Measurements from ENCODE around the gene FBXL3.
"Not testable (repeated sequence)": the region's sequence is repeated elsewhere in the genome, so short reads cannot be mapped to it uniquely, and the experiment has no call there.

FBXL3 gene

DNA sequence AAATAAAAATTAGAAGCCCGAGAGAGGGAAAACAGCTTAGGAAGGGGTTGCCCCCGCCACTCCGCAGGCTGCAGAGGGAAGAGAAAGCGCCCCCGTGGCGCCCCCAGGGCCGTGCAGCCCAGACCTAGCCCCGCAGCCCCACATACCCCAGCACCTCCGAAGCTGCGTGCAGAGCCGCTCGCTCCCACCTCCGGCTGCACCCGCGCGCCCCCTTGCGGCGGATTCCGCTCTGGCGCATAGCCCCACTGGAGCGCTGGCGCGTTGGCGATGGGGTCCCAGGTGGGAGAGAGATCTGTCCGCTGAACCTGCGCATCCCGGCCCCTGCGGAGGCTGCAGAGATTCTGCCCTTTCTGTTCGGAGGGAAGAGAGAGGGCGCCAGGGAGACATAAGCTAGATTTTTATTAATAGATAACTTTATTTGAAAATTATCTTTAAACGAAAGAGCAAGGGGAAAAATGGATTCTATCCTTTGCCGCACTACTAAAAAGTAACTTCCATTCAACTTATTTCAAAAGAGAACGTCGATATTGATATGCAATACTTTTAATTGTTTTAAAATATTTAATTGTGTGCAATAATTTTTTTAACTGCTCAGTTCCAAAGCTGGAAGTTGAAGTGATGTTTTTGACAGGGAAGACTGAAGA, 46.8 kb downstream of the FBXL3 start:
- DNase-seq = peak; percentile 46

DNA sequence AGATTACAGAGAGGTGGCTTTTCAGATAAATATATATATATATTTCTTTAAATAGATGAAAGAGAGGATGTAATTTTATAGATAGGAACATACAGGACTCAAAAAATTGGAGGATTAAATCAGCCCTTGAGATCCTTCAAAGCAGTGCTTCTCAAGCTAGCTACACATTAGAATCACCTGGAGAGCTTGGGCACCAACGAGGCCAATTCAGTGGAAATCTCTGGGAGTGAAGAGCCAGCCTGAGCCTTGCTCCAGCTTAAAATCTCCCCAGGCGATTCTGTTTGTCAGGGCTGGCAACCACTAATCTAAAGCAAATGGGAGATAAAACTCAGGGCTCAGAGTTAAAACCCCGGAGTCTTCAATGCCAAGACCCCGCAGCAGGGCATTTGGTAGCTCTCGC, 50.0 kb downstream of the FBXL3 start:
- DNase-seq = no peak

DNA sequence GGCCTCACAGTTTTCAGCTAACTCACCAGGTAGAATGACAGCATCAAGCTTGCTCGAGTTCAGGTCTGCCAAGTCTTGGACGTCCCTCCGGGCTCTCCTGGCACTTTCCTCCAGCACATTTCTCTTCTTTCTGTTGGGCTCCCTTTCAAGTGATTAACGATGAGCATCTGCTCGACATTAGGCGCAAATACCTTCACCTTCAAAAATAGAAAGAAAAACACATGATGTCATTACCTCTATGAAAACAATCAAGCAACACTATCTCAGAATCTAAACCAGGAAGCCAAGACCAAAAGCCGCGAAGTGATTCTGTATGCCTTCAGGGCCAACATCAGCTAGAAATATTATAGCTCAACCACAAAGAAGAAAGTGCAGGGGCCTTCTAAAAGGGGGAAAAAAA, 50.5 kb downstream of the FBXL3 start:
- DNase-seq = no peak

DNA sequence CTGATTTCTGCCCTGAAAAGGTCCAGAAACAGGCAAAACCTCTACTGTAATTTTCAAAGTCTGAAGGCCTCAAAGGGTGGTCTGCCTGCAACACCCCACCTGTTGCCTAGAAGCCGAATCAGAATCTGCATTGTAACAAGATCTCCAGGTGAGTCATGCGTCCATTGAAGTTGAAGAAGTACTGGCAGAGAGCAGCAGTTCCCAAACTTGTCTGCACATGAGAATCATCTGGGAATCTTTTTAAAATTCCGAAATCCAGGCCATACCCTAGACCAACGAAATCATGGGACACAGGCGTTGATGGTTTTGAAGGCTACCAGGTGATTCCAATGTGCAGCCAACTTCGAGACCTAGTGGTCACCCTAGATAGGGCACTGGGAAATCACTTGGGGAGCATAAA, 51.1 kb downstream of the FBXL3 start:
- DNase-seq = no peak

DNA sequence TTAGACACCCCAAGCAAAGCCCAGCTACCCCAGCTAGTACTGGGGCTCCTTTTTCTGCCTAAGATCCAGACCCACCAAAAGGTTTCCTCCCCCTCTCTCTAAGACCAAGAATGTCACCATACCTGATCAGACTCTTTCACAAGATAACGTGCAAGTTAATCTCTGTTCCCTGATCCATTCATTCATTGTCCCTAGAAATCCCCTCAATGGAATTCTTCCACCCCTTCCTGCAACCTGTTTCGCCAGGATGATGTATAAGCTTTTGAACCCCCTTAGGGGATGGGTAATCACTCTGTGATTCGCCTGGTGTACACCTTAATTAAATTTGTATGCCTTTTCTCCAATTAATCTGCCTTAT, 52.4 kb downstream of the FBXL3 start:
- no peak for DNase-seq

DNA sequence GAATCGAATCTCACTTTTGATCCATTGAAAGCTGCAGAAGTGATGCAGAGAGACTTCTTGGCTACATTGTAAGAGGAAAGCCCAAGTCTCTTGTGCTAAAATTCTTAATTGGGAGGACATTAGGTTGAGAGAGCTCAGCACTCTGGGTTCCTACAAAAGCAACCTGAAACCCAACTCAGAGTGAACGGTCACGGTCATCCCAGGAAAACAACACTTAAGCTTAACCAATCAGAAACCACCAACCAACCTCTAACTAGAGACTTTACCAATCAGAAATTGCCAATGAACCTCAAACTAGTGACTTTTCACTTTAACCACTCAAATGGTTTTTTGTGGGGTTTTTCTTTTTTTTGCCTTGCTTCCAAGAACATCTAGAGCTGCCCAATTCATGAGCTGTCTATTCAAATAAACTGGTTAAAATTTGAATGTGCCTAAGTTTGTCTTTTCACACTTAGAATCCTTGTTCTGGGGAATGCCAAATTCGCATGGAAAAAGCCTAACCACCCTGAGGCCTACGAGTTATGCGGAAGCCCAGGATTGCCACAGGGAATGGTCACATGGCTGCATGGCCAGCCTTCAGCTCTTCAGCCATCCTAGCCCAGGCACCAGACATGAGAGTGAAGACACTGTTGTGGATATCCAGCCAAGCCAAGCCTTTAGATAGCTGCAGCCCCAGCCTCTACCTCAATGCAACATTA, 52.9 kb downstream of the FBXL3 start:
- no peak for DNase-seq

DNA sequence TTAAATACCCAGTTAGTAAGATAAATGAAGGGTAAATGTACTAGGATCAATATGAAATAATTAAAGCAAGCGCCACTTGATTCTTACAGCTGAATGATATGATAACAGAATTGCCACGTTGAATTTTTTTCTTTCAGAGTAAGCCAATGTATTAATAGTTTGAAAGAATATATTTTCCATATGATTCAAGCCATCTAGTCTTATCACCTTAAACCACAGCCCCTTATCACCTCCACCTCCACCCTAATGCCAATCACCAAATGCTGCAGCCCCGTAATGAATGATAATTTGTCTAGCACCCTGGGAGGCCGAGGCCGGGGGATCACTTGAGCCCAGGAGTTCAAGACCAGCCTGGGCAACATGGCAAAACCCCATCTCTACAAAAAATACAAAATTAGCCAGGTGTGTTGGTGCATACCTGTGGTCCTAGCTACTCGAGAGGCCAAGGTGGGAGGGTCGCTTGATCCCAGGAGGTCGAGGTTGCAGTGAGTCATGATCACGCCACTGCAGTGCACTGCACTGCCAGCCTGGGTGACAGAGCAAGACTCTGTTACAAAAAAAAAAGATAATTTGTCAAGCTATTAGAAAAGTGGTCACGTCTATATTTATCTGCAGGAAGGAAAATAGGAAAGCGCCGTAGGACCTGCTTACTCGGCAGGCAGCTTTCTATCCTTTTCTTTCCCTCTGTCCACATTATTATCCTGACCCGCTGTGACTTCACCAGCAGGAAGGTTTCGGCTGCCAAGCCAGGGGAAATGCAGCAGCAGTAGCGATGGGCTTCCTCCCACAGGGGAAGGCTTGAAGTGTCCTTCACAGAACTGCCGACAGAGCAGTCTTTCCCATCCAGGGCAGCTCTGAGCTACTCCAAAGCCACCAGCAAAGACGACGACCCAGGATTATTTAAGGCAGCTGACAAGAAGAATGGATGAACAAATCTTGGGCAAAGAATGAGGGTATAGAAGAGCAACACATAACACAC, 54.8 kb downstream of the FBXL3 start:
- no peak for DNase-seq

DNA sequence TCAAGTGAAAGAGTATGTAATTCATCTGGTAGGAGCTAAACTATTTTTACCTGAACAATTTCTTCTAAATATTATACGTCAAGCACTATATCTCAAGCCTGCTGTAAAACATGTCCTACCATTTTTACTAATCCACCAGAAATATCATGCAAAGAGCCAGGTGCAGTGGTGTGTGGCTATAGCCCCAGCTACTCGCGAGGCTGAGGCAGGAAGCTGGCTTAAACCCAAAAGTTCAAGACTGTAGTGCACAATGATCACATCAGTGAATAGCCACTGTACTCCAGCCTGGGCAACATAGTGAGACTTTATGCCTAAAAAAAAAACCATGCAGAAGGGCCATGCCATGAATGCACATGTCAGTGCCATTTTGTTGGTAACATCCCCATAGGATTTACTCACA, 55.7 kb downstream of the FBXL3 start:
- DNase-seq = no peak

DNA sequence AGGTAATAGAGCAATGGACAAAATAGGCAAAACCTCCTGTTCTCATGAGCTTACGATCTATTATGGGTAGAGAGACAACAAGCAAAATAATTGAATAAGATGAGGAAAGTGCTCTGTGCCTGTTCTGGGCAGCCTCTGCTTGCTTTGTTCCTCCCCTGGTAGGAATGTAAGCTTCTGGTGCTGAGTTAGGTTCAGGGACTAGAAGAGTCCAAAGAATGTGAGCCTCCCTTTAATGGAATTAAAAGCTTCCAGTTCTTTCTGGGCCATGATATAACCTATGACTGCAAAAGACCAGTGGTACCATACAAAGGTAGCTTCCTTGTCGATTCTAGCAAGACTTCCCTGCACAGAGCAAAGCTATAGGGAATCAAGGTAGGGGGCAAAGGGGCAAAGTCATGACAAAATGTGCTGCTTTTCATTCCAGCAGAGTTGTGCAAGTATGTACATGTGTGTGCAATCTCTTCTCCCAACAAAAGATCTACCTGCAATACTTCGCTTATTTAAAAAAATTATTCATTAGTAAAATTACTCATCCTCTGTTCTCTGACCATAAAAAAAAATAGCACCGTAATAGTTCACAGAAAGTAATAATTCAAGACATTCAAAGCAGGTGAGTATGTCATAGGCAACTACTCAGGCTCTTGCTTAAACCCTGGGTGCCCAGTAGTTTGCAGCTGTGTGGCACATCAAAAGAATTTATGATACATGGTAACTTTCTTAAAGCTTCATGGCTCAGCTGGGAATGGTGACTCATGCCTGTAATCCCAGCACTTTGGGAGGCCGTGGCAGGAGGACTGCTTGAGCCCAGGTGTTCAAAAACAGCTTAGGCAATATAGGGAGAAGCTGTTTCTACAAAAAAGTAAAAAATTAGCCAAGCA, 57.2 kb downstream of the FBXL3 start:
- DNase-seq = no peak

DNA sequence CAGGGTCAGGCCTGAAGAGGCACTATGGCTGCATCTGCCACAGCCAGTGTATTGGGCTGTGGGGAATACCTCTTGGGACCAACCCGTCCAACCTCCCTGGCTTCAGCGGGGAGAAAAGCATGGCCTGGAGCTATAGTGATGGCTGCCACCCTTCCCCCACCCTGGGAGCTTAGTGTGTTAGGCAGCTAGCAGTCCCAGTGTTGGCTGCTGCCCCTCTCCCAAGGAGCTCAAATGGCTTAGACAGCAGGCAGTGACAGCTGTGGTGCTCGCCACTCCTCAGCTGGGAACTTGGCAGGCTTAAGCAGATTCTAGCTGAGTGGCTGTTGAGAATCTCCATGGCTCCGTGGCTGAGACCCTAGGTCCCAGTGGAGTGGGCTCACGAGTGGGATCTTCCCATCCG, 58.9 kb downstream of the FBXL3 start:
- DNase-seq = no peak

DNA sequence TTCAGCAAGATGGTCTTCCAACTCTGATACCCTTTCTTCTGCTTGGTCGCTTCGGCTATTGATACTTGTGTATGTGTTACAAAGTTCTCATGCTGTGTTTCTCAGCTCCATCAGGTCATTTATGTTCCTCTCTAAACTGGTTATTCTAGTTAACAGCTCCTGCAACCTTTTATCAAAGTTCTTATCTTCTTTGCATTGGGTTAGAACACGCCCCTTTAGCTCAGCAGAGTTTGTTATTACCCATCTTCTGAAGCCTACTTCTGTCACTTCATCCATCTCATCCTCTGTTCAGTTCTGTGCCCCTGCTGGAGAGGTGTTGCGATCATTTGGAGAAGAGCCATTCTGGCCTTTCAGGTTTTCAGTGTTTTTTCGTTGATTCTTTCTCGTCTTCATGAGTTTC, 59.9 kb downstream of the FBXL3 start:
- DNase-seq = no peak

DNA sequence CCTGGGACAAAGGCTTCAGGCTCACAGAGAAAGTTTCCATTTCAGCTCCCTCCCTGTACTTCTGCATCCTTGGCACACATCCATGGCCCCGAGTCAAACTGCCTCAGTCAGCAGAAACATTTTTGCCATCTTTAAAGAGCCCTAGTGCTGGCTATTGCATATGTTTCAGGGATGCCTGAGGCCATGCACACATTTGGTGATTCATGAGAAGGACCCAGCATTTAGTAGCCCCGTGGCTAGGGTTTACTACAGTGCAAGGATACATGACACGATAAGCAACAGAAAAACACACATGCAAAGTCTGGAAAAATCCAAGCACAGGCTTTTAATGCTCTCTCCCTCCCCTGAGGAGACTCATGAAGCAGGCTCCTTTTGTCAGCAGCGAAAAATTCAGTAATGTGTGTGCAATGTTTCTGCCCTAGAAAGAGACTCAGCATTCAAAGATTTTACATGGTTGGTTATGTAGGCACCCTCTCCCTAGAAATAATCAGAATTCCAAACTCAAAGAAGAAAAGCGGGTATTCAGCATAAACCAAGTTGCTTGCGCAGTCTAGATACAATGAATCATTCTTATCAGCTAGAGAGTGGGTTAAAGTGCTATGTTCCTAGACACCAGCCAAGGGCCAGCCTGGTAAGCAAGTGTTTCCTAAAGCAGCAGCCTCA, 61.1 kb downstream of the FBXL3 start:
- DNase-seq = peak; percentile 60

DNA sequence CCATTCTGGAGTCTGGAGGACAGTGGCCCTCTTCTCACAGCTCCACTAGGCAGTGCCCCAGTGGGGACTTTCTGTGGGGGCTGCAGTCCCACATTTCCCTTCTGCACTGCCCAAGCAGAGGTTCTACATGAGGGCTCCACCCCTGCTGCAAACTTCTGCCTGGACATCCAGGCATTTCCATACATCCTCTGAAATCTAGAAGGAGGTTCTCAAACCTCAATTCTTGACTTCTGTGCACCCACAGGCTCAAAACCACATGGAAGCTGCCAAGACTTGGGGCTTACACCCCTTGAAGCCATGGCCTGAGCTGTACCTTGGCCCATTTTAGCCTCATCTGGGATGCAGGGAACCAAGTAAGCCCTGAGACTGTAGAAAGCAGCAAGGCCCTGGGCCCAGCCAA, 67.2 kb downstream of the FBXL3 start:
- not testable (repeated sequence) for DNase-seq

DNA sequence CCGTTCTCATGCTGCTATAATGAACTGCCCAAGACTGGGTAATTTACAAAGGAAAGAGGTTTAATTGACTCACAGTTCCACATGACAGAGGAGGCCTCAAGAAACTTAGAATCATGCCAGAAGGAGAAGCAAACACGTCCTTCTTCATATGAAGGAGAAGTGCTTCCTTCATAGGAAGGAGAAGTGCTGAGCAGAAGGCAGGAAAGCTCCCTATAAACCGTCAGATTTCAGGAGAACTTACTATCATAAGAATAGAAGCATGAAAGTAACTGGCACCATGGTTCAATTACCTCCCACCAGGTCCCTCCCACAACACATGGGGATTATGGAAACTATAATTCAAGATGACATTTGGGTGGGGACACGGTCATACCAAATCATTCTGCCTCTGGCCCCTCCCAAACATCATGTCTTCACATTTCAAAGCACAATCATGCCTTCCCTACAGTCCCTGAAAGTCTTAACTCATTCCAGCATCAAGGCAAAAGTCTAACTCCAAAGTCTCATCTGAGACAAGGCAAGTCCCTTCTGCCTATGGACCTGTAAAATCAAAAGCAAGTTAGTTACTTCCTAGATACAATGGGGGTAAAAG, 68.0 kb downstream of the FBXL3 start:
- DNase-seq = no peak

DNA sequence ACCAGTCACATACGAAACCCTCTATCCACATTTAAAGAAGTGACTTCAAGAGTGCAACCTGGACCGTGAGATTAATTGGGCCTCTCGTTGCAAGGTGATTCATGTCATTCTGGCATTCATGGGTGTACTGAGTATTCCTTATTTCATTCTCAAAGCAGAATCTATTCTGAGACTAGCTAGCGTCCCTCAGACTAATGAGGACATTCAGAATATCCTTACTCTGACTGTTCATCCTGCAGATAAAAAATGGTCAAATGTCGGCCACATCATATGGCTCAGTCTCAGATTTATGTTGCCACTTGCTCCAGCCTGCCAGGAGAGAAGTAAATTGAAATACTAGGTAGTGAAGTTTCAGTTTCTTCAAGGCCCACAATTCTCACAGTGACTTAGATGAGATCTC, 71.3 kb downstream of the FBXL3 start:
- DNase-seq = no peak
